GM15510 (cell line): Measurements from ENCODE around the gene GIT1.
A peak's percentile ranks its signal among the peaks of the same experiment; 100 is the strongest.

Experiments
- POLR2A ChIP-seq: IDR thresholded peaks from 3 replicates; pipeline ENCODE4 v1.6.1; 2011; ENCODE audit warnings: borderline replicate concordance; ENCODE audit not compliant: insufficient read length; ENCODE audit errors: extremely low read depth

The GIT1 gene, protein sequence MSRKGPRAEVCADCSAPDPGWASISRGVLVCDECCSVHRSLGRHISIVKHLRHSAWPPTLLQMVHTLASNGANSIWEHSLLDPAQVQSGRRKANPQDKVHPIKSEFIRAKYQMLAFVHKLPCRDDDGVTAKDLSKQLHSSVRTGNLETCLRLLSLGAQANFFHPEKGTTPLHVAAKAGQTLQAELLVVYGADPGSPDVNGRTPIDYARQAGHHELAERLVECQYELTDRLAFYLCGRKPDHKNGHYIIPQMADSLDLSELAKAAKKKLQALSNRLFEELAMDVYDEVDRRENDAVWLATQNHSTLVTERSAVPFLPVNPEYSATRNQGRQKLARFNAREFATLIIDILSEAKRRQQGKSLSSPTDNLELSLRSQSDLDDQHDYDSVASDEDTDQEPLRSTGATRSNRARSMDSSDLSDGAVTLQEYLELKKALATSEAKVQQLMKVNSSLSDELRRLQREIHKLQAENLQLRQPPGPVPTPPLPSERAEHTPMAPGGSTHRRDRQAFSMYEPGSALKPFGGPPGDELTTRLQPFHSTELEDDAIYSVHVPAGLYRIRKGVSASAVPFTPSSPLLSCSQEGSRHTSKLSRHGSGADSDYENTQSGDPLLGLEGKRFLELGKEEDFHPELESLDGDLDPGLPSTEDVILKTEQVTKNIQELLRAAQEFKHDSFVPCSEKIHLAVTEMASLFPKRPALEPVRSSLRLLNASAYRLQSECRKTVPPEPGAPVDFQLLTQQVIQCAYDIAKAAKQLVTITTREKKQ

DNA sequence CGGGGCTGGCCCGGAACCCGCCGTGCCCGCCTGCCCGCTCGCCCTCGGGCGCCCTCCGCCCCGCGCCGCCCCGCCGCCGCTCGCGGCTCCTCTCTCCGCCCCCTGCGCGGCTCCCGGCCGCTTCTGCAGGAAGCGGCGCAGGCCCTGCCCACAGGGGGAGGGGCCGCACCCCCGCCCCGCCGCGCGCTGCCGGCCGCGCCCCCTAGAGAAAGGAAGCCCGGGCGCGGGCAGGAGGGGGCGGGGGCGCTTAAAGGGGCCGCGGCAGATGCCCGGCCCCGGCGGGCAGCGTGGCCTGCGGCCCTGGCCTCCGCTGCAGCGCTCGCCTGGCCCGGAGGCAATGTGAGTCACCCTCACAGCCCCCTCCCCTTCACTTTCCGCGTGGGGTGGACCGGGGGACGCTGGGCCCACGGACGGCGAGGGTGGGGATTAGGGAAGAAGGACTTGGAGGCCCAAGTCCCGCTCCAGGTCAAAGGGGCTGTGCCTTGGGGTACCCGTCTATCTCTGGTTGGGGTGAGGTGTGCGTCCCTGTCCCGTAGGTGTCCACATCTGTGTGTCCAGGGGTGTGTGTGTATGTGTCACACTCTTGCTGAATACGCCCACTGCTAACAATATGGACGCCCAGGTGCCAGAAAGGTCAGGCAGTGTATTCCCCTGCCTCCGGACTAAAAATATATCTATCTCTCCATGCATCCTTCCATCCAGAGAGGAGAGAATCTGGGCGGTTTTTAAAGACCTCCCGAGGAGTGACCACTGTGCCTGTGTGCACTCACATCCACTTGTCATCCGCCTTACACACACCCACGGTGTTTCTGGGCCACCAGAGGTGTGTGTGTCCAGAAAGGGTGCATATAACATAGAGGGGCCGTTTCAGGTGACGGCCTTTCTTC lies at the start of gene GIT1:
Gene GIT1 (minus strand): TSS at position 125 of the 887 bp plus-strand sequence. CDS start 270 bp downstream, outside the sequence.
- TF ChIP-seq POLR2A = peak; percentile 70

DNA sequence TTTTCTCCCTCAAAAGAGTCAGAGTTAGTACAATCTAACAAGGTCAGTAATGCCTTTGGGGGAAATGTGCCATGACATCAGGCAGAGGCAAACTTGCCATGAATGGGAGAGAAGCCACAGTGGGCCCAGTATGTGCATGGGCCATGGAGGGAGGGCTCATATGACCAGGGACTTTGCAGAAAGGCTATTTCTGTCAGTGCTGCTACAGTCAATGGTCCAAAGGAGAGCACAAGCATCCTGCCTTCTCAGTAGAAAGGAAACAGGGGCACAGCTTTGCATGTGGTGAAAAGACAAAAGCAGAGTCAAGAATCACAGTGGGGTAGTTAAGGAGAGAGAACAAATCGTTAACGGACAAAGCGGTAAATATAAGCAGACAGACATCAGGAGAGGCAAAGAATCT lies 44.4 kb upstream of the GIT1 start:
- TF ChIP-seq POLR2A = no peak

DNA sequence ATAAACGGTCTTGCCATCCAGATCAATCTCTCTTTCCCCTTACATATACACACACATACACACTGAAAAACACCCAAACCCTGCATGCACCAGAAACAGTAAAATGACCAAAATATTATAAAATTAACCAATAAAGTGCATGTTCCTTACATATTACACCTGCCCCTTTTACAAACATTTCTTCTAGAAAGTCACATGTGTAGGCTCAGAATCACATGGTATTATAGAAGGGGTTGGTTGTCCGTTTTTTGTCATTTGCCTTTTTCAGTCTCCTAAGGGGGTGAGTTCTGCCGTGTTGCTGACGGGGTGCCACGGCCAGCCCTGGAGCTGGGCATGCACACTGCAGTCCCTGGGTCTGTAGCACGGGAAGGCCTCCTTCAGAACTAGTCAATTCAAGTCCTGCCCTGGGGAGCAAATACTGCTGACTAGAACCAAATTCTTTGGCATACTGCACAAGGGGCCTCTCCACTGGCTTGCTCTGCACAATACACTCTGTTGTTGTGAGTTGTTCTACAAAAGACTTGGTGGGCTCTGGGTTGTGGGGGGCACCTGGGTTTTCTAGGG lies 41.3 kb upstream of the GIT1 start:
- no peak for TF ChIP-seq POLR2A

DNA sequence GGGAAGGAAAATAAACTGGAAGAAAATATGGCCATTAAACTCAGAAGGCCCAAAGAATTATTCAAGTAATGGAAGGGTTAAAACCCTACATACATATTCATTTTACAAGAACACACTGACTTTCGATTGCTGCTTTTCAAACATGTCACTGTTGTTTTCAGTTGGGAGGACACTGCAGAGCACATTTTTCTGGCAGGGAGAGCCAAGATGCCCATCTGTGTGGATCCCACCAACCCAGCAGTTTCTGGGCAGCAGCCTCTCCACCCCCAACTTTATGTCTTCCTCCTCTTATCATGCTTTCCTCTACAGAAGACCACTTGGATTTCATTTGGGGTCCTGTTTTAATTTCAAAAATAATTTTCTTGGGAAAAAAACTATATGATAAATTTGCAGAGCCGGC lies 40.4 kb upstream of the GIT1 start:
- no peak for TF ChIP-seq POLR2A

DNA sequence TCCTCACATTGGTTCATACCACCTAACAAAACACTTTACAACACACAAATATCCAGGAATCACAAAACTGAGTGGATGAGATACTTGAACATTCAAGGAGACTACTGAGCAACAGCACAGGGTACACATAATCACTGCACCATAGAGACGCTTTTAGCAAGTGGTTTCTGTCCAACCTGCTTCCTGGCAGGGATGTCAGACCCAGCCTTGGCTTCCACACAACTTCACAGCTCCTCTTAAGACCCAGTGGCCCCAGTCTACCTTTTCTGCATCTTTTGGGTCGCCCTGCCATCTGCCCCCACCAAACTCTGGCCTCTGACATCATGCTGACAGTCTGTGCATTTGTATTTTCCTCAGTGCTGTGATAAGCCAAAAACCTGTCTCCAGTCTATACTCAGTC lies 39.2 kb upstream of the GIT1 start:
- no peak for TF ChIP-seq POLR2A

DNA sequence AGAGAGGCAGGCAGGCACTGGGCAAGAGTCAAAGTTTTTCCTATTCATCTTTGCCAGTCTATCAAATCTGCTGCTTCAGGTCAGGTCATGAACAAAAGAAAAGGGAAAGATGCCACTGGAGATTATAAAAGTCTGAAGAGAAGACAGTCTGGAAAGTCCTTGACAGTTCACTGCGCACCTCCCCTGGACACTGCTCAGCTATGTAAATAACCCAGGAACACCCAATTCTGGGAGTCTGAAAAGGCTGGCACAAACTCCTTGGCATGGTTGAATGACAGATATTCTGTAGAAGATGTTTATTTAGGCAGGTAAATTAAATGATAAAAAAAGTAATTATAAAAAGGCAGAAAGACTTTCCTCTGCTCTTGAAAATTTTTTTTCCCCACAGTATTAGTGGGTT lies 38.5 kb upstream of the GIT1 start:
- TF ChIP-seq POLR2A = no peak

DNA sequence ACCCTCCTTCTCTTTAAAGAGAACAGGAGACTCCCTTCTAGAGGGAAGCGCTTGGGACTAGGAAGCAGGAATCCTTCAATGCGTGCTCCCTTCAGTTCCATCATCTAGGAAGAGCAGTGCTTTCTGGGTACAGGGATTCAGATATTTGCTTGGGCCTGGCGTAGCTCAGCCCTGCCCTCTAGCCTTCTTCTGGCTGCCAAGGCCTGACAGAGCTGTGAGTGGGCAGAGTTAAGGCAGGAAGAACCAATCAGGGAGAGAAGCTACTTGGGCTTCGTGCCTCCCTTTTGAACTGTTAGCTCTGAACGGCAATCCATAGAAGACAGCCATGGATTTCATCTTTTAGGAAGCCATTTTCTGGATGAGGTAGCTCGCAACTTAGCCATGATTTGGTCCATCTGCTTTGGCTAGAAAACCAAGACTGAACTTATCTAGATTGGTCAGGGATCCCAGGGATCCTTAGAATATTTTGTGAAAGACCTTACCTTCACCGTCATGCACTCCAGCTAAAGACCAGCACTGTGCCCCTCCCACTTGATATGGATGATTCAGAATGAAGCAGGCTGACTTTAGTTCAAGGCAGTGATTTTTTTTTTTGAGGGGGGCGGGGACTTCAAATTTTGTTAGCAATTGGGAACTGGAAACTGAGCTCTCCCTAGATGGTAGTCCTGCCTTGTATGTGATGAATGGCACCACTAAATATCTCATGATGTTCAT lies 35.7 kb upstream of the GIT1 start:
- TF ChIP-seq POLR2A = no peak

DNA sequence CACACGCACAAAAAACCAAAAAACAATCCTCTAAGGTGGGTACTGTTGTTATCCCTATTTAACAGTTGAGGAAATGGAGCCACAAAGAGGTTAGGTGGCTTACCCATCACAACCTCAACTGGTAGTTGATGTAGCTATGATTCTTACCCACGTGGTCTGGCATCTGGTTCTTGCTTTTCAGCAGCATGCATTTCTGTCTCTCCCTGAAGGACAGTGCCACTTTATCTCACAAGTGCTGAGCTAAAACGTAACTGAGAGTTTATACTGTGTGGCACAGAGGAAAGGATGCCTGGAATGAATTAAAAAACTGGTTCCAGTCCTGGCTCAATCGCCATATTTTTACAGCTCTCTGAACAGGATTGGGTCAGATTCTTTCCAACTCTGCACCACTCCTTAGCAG lies 35.1 kb upstream of the GIT1 start:
- TF ChIP-seq POLR2A = no peak

DNA sequence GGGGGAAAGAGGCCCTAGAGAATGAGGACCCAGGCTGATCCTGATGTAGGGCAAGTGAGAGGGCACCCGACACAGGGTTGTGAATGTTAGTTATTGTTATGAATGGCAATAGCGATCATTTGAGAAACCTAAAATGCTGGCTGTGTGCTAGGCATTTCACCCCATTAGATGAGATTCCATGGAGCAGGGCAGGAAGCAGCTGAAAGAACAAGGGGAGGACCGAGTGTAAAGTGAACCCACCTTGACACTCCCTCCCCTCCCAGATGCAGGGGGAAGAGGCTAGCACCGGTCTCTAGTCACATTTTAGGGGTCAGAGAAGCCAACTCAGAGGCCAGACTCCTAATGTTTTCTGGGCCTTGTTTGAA lies 33.8 kb upstream of the GIT1 start:
- no peak for TF ChIP-seq POLR2A

DNA sequence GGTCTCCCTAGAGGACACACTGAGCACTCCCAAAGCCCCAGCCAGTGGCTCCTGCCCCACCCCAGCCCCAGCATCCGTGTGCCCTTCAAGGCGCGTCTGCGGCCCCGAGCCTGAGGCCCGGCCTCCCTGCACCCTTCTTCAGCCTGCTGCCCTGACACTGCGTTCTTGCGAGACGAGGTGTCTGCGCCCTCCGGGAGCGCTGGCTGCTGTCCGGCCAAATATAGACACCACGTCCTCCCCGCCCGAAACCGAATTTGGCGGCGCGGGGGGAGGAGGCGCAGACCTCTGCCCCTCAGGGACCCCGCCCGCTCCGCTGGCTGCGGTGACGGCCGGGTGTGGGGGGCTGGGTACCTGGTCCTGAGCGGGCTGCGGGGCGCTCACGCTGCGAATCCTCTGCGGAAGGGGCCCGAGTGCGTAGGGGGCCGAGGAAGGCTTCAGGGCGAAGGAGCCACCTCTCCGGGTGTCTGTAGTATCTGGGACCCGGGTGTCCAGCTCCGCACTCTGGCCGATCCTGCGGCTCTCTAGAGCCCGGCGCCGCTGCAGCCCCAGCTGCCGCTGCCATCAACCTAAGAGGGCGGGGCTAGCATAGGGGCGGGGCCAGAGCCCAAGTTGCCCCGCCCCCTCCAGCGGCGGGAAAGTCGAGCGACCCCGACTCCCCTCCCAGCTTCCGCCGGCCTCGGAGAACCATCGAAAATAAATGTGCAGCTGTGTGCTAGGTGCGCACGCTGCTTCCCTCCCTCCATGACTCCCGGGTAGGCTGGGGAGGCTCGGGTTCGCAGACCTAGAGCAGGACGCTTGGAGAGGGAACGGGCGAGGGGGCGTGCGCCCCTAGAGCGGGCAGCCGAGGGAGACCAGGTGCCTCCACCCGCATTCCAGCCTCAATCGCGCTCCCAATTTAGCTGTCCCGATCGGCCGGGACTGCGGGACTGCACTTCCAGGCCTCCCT lies 33.2 kb upstream of the GIT1 start, which contains the start of gene CORO6:
Gene CORO6 (minus strand): TSS at position 576 of the 946 bp plus-strand sequence. CDS start 1,491 bp downstream, outside the sequence.
- peak; percentile 17 for TF ChIP-seq POLR2A

DNA sequence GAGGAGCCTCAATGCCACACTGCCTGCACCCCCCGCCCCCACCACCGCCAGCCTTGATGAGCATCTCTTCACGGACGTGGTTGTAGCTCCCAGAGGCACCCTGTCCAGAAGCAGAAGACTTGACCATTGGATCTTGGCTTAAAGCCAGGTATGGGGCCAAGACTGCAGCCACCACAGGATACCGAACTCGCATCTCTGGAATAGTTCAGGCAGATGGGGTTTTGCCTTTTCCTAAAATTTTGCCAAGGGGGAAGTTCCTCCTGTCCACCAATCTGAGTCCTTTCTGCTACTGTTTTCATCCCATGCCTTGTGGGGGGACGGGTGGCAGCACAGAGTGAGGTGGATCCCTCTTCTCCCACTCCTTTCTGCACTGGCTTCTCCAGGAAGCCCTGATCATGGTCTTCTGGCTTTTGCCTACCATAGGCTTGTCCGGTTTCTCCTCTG lies 32.3 kb upstream of the GIT1 start:
- no peak for TF ChIP-seq POLR2A

DNA sequence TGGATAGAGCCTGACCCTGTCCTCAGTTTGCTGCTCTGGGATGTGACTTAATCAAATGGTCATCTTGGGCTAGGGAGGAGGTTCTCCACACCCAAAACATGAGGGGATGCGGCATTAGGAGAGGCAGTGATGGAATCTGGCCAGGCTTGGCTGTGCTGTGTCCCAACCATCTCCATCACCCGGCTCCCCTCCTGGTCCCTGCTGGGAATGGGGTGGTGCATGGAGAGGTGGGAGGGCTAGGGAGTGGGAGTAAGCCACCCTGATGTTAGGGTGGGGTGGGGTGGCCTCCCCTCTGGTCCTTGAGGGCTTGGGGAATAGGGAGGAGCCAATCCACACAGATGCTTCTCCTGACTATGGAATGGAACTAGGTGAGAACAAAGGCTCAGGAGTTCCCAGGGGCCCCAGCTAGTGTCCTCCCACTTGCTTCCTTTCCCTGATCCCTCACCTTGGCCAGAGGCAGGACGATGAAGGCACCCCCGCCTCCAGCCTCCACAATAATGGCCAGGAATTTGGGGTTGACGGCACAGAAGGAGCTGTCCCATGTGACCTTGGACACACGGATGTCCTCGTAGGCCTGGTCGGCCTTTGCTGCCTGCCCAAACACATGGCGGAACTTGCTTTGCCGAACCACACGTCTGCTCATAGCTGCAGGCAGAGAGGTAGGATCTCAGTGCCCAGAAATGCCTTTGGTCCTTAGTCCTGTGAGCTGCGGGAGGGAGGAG lies 31.5 kb upstream of the GIT1 start:
- no peak for TF ChIP-seq POLR2A
